A673 (cell line): ENCODE results near the gene UBL7.

Source experiments
- CTCF ChIP-seq: fragments of 300-800, 200-600 bp; sonication (generic); conservative IDR thresholded peaks from 2 replicates; pipeline ENCODE4 v1.5.1; 2017; ENCODE audit warnings: low read depth, mild to moderate bottlenecking, antibody characterized with exemption, low read length, moderate library complexity, mixed read lengths
- EZH2 ChIP-seq: fragments of 200-600 bp; sonication (generic); IDR thresholded peaks from 2 replicates; pipeline ENCODE4 v1.6.1; 2017; ENCODE audit warnings: borderline replicate concordance, low read depth, mild to moderate bottlenecking, mixed read lengths, antibody characterized with exemption, low read length; ENCODE audit not compliant: poor library complexity, severe bottlenecking

GRCh38 chr15:74432271-74432967, 28.5 kb downstream of the UBL7 start:
- TF ChIP-seq CTCF (no peak), EZH2 (peak; percentile 33)
